HepG2 (cell line): Measurements from ENCODE around the gene FBF1. TPM values are rescaled to one million over a fixed set of nuclear protein-coding genes. Genes with fewer than 3 reads are reported as not detected.

Experiments
- BHLHE40 ChIP-seq: IDR thresholded peaks from 2 replicates; pipeline ENCODE4 v1.6.1; 2011; ENCODE audit warnings: low read length, improper control_type of control experiment
- FOXK1 ChIP-seq: sonication (generic); formaldehyde crosslinking; IDR thresholded peaks from 2 replicates; pipeline ENCODE4 v1.4.0; 2020; ENCODE audit warnings: low read depth, missing genetic modification reagents, borderline replicate concordance
- KLF15 ChIP-seq: sonication (generic); formaldehyde crosslinking; IDR thresholded peaks from 2 replicates; pipeline ENCODE4 v1.8.1; 2023; ENCODE audit warnings: borderline replicate concordance, mild to moderate bottlenecking, inconsistent platforms, missing genetic modification reagents, mixed read lengths
- NKX3-1 ChIP-seq: sonication (generic); formaldehyde crosslinking; IDR thresholded peaks from 2 replicates; pipeline ENCODE4 v1.5.0; 2020; ENCODE audit warnings: missing genetic modification reagents
- PAF1 ChIP-seq: IDR thresholded peaks from 2 replicates; pipeline ENCODE4 v1.6.1; 2016; ENCODE audit warnings: missing genetic modification reagents, missing compliant biosample characterization
- PCBP1 ChIP-seq: fragments of 200-400 bp; formaldehyde crosslinking; IDR thresholded peaks from 2 replicates; pipeline ENCODE4 v1.6.1; 2017; ENCODE audit warnings: mild to moderate bottlenecking, low read depth, low read length, borderline replicate concordance
- RBM22 ChIP-seq: fragments of 200-400 bp; formaldehyde crosslinking; optimal IDR thresholded peaks from 2 replicates; pipeline ENCODE3; 2017; ENCODE audit warnings: mild to moderate bottlenecking, low read length, moderate library complexity
- SIN3A ChIP-seq: IDR thresholded peaks from 2 replicates; pipeline ENCODE4 v1.6.1; 2011; ENCODE audit warnings: low read depth, mild to moderate bottlenecking, control low read depth, low read length, borderline replicate concordance
- SNAI1 ChIP-seq: sonication (generic); formaldehyde crosslinking; IDR thresholded peaks from 2 replicates; pipeline ENCODE4 v1.5.0; 2020; ENCODE audit warnings: mild to moderate bottlenecking, missing genetic modification reagents, borderline replicate concordance
- TBP ChIP-seq: sonication (generic); formaldehyde crosslinking; IDR thresholded peaks from 2 replicates; pipeline ENCODE4 v1.5.0; 2020; ENCODE audit warnings: missing genetic modification reagents
- YEATS4 ChIP-seq: sonication (generic); formaldehyde crosslinking; IDR thresholded peaks from 2 replicates; pipeline ENCODE4 v1.4.0; 2020; ENCODE audit warnings: missing genetic modification reagents, borderline replicate concordance
- ZNF747 ChIP-seq: sonication (generic); formaldehyde crosslinking; IDR thresholded peaks from 2 replicates; pipeline ENCODE4 v1.8.1; 2023; ENCODE audit warnings: missing genetic modification reagents, mild to moderate bottlenecking, borderline replicate concordance
- ZNF749 ChIP-seq: sonication (generic); formaldehyde crosslinking; IDR thresholded peaks from 2 replicates; pipeline ENCODE4 v1.8.0; 2022; ENCODE audit warnings: mild to moderate bottlenecking, missing genetic modification reagents, moderate library complexity, borderline replicate concordance
- ZNF782 ChIP-seq: sonication (generic); formaldehyde crosslinking; IDR thresholded peaks from 2 replicates; pipeline ENCODE4 v1.4.0; 2020; ENCODE audit warnings: missing genetic modification reagents, mild to moderate bottlenecking, borderline replicate concordance
- ZNF792 ChIP-seq: IDR thresholded peaks from 2 replicates; pipeline ENCODE4 v1.6.1; 2016
- polyA plus RNA-seq, 8 experiments: library from polyadenylated mRNA; depleted of rRNA in 3 of 8; stranded (reverse) in 7 of 8; unstranded in 1 of 8; fragments of >200 nt; fragmentation: Illumina TruSeq in 4 of 8; extraction: Trizol in 4 of 8; gene quantifications; 2 replicates each; pipeline versions ENCODE4 v1.2.1 to v1.2.3, GENCODE V29; 2011 to 2016; ENCODE audit warnings: low read depth in 4 of 8, missing spikeins in 1 of 8, mixed read lengths in 1 of 8; ENCODE audit not compliant: insufficient read depth in 1 of 8
- total RNA-seq, 5 experiments: library from RNA; depleted of rRNA; stranded (reverse); fragments of >200 nt; fragmentation: Illumina TruSeq; extraction: Trizol; gene quantifications; 2 replicates each; pipeline ENCODE4 v1.2.3, GENCODE V29; 2016; ENCODE audit warnings: low read depth in 1 of 5
- TF ChIP-seq, protein P1 (sequence below): sonication (generic); formaldehyde crosslinking; IDR thresholded peaks from 2 replicates; pipeline ENCODE4 v1.4.0; 2020; ENCODE audit warnings: missing genetic modification reagents, mild to moderate bottlenecking, borderline replicate concordance
- TF ChIP-seq, protein P2 (sequence below): sonication (generic); formaldehyde crosslinking; IDR thresholded peaks from 2 replicates; pipeline ENCODE4 v1.4.0; 2020; ENCODE audit warnings: low read depth, mild to moderate bottlenecking, missing genetic modification reagents
- TF ChIP-seq, protein P3 (sequence below): sonication (generic); formaldehyde crosslinking; IDR thresholded peaks from 2 replicates; pipeline ENCODE4 v1.5.1; 2020; ENCODE audit warnings: mild to moderate bottlenecking, missing genetic modification reagents, moderate library complexity
- TF ChIP-seq, protein P4 (sequence below): sonication (generic); formaldehyde crosslinking; IDR thresholded peaks from 2 replicates; pipeline ENCODE4 v1.5.1; 2020; ENCODE audit warnings: mild to moderate bottlenecking, moderate library complexity, missing genetic modification reagents

FBF1 gene
- total and polyA plus RNA-seq, 2 of the 13 experiments (the other 11 are each of a cell fraction or from before 2014, with no cell fraction given), result 2.4 to 8.1 TPM

DNA sequence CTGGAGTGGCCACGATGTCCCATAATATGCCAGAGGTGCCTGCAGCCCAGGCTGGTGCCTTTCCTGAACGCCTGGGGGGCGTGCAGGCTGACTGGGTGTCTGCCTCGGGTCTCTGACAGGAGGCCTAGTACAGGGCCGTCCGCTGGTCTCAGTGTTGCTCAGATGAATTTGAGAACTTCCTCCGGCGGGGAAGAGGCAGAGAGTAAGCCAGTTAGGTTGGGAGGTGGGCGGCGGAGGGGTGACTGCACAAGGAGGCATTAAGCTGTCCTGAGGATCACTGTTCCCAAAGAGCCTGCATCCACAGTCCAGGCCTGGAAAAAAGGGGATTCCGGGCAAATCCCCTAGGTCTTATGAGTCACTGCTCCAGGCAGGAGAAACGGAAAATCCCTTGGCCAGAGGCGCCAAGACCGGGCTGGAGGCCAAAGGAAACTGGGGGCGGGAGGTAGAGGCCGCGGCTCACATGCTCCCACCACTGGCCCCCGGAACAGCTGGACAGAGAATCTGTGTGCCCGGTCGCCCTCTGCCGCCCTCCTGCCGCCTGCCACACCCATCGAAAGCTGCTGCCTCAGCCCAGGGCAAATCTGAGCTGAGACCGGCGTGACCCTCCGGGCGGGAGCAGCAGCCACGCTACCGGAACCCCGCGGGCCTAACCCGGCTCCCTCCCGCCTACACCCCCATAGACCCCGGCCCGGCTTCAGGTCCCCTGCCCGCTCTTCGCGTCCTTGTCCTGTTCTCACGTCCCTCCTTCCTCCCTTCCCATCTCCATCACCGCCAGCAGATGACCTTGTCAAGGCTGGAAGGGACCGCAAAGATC, 63.7 kb downstream of the FBF1 start (continued):
- peak; percentile 13; the same call in 1 of the 2 replicates for TF ChIP-seq FOXK1 (CRISPR knock-in tag)
- TF ChIP-seq BHLHE40, result no peak
- peak; percentile 79; the same call in 1 of the 2 replicates for TF ChIP-seq SIN3A
- no peak; the same call in 1 of the 2 replicates for TF ChIP-seq YEATS4 (CRISPR knock-in tag)
- no peak for TF ChIP-seq ZNF749 (CRISPR knock-in tag)
- TF ChIP-seq PAF1 (CRISPR knock-in tag), result no peak
- TF ChIP-seq ZNF792 (CRISPR knock-in tag), result no peak
- 0 out of 2 replicates have a peak, but pooled peaks have one; percentile 63 for TF ChIP-seq ZNF782
- TF ChIP-seq, protein P1, sequence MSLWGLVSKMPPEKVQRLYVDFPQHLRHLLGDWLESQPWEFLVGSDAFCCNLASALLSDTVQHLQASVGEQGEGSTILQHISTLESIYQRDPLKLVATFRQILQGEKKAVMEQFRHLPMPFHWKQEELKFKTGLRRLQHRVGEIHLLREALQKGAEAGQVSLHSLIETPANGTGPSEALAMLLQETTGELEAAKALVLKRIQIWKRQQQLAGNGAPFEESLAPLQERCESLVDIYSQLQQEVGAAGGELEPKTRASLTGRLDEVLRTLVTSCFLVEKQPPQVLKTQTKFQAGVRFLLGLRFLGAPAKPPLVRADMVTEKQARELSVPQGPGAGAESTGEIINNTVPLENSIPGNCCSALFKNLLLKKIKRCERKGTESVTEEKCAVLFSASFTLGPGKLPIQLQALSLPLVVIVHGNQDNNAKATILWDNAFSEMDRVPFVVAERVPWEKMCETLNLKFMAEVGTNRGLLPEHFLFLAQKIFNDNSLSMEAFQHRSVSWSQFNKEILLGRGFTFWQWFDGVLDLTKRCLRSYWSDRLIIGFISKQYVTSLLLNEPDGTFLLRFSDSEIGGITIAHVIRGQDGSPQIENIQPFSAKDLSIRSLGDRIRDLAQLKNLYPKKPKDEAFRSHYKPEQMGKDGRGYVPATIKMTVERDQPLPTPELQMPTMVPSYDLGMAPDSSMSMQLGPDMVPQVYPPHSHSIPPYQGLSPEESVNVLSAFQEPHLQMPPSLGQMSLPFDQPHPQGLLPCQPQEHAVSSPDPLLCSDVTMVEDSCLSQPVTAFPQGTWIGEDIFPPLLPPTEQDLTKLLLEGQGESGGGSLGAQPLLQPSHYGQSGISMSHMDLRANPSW (CRISPR knock-in tag), result no peak; the same call in 1 of the 2 replicates
- TF ChIP-seq, protein P2, sequence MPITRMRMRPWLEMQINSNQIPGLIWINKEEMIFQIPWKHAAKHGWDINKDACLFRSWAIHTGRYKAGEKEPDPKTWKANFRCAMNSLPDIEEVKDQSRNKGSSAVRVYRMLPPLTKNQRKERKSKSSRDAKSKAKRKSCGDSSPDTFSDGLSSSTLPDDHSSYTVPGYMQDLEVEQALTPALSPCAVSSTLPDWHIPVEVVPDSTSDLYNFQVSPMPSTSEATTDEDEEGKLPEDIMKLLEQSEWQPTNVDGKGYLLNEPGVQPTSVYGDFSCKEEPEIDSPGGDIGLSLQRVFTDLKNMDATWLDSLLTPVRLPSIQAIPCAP (CRISPR knock-in tag), result no peak
- TF ChIP-seq SNAI1 (CRISPR knock-in tag), result 0 out of 2 replicates have a peak, but pooled peaks have one; percentile 77
- TF ChIP-seq RBM22, result peak; percentile 6
- 0 out of 2 replicates have a peak, but pooled peaks have one; percentile 76 for TF ChIP-seq PCBP1
- TF ChIP-seq TBP, result no peak
- no peak for TF ChIP-seq NKX3-1 (CRISPR knock-in tag)
- TF ChIP-seq, protein P3, sequence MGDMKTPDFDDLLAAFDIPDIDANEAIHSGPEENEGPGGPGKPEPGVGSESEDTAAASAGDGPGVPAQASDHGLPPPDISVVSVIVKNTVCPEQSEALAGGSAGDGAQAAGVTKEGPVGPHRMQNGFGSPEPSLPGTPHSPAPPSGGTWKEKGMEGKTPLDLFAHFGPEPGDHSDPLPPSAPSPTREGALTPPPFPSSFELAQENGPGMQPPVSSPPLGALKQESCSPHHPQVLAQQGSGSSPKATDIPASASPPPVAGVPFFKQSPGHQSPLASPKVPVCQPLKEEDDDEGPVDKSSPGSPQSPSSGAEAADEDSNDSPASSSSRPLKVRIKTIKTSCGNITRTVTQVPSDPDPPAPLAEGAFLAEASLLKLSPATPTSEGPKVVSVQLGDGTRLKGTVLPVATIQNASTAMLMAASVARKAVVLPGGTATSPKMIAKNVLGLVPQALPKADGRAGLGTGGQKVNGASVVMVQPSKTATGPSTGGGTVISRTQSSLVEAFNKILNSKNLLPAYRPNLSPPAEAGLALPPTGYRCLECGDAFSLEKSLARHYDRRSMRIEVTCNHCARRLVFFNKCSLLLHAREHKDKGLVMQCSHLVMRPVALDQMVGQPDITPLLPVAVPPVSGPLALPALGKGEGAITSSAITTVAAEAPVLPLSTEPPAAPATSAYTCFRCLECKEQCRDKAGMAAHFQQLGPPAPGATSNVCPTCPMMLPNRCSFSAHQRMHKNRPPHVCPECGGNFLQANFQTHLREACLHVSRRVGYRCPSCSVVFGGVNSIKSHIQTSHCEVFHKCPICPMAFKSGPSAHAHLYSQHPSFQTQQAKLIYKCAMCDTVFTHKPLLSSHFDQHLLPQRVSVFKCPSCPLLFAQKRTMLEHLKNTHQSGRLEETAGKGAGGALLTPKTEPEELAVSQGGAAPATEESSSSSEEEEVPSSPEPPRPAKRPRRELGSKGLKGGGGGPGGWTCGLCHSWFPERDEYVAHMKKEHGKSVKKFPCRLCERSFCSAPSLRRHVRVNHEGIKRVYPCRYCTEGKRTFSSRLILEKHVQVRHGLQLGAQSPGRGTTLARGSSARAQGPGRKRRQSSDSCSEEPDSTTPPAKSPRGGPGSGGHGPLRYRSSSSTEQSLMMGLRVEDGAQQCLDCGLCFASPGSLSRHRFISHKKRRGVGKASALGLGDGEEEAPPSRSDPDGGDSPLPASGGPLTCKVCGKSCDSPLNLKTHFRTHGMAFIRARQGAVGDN (CRISPR knock-in tag), result 0 out of 2 replicates have a peak, but pooled peaks have one; percentile 78
- no peak for TF ChIP-seq KLF15 (CRISPR knock-in tag)
- TF ChIP-seq, protein P4, sequence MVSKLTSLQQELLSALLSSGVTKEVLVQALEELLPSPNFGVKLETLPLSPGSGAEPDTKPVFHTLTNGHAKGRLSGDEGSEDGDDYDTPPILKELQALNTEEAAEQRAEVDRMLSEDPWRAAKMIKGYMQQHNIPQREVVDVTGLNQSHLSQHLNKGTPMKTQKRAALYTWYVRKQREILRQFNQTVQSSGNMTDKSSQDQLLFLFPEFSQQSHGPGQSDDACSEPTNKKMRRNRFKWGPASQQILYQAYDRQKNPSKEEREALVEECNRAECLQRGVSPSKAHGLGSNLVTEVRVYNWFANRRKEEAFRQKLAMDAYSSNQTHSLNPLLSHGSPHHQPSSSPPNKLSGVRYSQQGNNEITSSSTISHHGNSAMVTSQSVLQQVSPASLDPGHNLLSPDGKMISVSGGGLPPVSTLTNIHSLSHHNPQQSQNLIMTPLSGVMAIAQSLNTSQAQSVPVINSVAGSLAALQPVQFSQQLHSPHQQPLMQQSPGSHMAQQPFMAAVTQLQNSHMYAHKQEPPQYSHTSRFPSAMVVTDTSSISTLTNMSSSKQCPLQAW (CRISPR knock-in tag), result no peak
- peak; percentile 24; the same call in 1 of the 2 replicates for TF ChIP-seq ZNF747 (CRISPR knock-in tag)
